Measurements from ENCODE around the gene PIGU.

Gene PIGU

DNA sequence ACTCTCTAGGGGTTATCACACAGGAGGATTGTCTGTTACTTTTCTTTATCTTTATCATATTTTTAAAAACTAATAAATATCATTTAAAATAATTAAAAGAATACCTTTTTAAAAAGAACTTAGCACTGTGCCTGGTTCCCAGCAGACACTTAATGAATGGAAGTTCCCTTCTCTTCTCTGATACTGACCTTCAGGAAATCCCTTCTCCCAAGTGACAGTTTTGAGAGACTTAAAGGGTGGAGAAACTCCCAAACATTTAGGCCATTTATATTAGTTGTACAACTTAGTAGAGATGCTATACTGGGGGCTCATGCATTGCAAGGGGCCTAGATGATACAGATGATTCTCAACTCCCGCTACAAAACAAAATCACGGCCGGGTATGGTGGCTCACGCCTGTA is 99.8 kb downstream of the PIGU start:
- no peaks in the 10 kb centered on the region; the same call in 1 of the 2 replicates for H3K4me1 ChIP-seq (ENCODE audit: insufficient read depth, low read length)
- H3K9me3 ChIP-seq (ENCODE audit: control insufficient read depth, insufficient read depth, low read length) = no peaks in the 10 kb centered on the region
- H3K9ac ChIP-seq (ENCODE audit: low read depth, low read length) = no peak overlapping the region
- H3K36me3 ChIP-seq (ENCODE audit: insufficient read depth, low read length) = no peaks in the 10 kb centered on the region; the same call in 1 of the 2 replicates

DNA sequence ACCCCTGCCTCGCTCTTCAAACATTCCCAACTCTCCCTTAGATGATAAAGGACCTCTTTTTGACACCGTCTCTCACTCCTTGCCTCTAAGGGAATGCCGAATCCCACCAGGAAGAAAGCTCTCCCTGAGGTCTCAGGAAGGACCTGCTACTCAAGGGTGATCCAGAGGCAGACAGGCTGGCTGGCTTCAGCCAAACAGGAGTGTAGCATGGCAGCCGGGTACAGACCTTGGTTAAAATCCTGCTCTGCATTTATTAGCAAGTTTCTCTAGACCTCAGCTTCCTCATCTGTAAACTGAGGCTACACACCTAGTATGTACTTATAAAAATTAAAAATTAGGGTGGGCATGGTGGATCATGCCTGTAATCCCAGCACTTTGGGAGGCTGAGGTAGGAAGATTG is 101.1 kb downstream of the PIGU start:
- H3K9ac ChIP-seq (ENCODE audit: low read depth, low read length) = no peak overlapping the region
- no peaks in the 10 kb centered on the region; the same call in 1 of the 2 replicates for H3K36me3 ChIP-seq (ENCODE audit: insufficient read depth, low read length)
- H3K4me1 ChIP-seq (ENCODE audit: insufficient read depth, low read length) = peaks cover 7% of the 10 kb centered on the region; the same call in 1 of the 2 replicates
- H3K9me3 ChIP-seq (ENCODE audit: control insufficient read depth, insufficient read depth, low read length) = no peaks in the 10 kb centered on the region

DNA sequence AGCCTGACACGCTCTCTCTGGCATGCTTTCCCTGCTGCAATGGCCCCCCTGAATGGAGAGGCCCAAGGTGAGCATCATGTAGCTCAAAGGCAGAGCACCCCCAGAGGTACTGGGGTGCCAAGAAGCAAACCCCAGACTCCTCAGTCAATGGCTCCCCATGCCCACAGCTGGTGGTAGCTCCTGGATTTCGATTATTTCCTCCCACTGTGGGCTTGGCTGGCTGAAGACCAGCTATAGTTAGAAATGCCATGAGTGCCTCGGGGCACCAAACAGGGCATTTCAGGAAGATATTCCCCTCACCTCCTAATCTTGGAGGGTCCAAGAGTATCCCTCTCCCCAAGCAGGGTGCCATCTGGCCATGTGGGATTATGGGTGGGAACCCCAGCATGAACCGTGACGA is 101.6 kb downstream of the PIGU start:
- H3K9ac ChIP-seq (ENCODE audit: low read depth, low read length) = no peak overlapping the region
- no peaks in the 10 kb centered on the region for H3K36me3 ChIP-seq (ENCODE audit: insufficient read depth, low read length)
- H3K4me1 ChIP-seq (ENCODE audit: insufficient read depth, low read length) = peaks cover 7% of the 10 kb centered on the region; the same call in 1 of the 2 replicates
- H3K9me3 ChIP-seq (ENCODE audit: control insufficient read depth, insufficient read depth, low read length) = no peaks in the 10 kb centered on the region

DNA sequence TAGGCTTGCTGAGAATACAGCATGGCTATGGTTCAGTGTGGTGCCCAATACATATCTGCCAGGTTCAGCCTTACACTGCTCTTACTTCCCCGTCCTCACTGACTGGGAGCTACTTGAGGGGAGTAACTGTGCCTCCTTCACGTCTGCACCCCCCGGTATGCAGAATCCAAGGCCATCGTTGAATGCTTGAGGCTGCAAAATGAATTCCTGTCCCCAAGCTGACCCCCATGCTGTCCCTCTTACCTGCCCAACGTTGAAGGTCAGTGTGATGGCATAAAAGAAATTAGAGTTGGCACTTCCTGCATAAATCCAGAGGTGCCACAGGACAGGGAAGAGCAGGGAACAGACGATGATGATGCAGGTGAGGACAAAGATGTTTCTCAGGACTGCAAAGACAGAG is 102.0 kb downstream of the PIGU start:
- peaks cover 7% of the 10 kb centered on the region; the same call in 1 of the 2 replicates for H3K4me1 ChIP-seq (ENCODE audit: insufficient read depth, low read length)
- H3K9ac ChIP-seq (ENCODE audit: low read depth, low read length) = no peak overlapping the region
- H3K9me3 ChIP-seq (ENCODE audit: control insufficient read depth, insufficient read depth, low read length) = no peaks in the 10 kb centered on the region
- H3K36me3 ChIP-seq (ENCODE audit: insufficient read depth, low read length) = no peaks in the 10 kb centered on the region

DNA sequence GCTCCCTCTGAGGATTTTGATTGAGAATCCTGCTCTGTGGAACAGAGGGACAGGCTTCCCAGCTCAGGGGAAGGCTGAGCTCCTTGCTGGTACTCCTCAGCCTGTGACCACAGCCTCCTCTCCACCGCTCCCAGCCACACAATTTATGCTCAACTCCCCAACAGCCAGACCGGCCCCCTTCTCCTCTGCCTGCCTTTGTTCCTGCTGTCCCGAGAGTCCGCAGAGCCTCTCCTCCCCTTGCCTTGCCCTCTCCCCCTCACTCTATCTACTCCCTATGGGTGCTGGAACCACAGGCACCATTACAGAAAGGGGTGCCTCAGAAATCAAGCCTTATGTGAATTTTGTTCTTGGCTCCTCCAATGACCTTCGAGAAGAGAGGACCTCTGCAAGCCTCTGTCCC is 102.5 kb downstream of the PIGU start:
- peaks cover 7% of the 10 kb centered on the region; the same call in 1 of the 2 replicates for H3K4me1 ChIP-seq (ENCODE audit: insufficient read depth, low read length)
- H3K9me3 ChIP-seq (ENCODE audit: control insufficient read depth, insufficient read depth, low read length) = no peaks in the 10 kb centered on the region
- H3K9ac ChIP-seq (ENCODE audit: low read depth, low read length) = no peak overlapping the region
- no peaks in the 10 kb centered on the region for H3K36me3 ChIP-seq (ENCODE audit: insufficient read depth, low read length)

DNA sequence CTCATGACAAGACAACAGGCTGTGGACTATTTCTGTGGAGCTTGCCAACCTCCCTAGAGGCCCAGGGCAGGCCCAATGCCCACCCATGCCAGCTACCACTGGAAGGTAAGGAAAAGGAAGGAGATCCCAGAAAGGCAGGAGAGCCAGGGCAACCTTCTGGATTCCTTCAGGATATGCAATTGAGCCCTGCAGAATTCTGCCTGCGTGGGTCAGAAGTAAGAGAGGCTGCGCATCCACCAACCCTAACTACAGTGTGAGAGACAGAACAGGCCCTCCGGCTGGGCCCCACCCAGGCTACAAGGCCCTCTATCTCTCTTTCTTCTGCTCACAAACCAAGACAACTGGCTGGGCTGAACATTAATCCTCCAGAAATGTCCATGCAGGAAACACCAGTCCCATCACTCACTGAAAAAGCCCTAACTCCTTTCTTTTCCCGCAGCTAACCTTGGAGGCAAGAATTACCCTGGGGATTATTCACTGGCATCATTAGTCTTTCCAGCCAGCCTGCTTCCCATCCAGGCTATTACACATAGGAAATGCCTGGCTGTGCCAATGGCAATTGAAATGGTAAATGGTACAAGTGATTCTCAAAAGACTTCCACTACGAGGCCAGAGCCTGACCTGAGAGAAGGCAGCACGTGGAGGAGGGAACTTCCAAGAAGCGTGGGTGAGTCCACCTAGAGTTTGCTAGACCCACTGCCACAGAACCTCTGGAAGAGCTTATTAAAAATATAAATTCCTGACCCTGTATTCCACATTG is 103.2 kb downstream of the PIGU start:
- Histone ChIP-seq H3K9me3 (ENCODE audit: control insufficient read depth, insufficient read depth, low read length) (no peaks in the 10 kb centered on the region), H3K9ac (ENCODE audit: low read depth, low read length) (no peak overlapping the region), H3K36me3 (ENCODE audit: insufficient read depth, low read length) (no peaks in the 10 kb centered on the region), H3K4me1 (ENCODE audit: insufficient read depth, low read length) (peaks cover 7% of the 10 kb centered on the region; the same call in 1 of the 2 replicates)

DNA sequence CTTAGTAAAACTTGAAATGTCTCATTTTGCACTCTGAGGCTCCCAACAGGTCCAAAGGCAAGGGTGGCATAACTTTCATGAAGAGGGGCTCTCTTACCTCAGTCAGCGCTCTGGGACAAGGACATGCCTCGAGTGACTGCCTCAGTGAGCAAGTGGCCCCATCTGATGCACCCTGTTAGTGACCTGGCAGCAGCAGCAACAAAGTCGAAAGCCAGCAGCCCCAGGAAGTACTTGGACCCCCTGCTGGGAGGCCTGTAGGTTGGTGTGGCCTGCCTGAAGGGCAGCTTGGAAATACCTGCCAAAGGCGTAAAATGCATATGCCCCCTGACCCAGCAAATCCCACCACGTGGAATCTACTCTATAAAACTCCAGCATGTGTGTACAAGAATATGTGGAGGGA is 105.1 kb downstream of the PIGU start:
- H3K9me3 ChIP-seq (ENCODE audit: control insufficient read depth, insufficient read depth, low read length) = no peaks in the 10 kb centered on the region
- no peaks in the 10 kb centered on the region for H3K36me3 ChIP-seq (ENCODE audit: insufficient read depth, low read length)
- peaks cover 7% of the 10 kb centered on the region; the same call in 1 of the 2 replicates for H3K4me1 ChIP-seq (ENCODE audit: insufficient read depth, low read length)
- H3K9ac ChIP-seq (ENCODE audit: low read depth, low read length) = no peak overlapping the region

DNA sequence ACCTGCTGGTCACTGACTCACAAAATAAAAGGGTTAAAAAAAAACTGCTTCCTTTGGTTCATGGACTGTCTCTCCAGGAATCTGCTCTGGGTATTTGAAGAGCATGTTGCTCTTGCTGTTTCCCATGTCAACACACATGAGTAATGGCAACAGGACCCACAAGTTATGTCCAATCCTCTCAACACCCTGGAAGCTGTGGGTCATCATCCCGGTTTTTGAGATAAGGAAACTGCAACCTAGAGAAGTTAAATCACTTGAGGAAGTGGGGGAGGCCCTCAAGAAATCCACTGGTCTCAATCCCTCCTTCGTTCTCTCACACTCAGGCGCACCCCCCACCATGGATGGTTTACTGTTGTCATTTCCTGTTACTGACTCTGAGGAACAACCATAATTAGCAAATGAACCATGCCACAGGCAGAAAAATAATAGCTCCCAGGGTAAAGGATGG is 106.0 kb downstream of the PIGU start:
- Histone ChIP-seq H3K36me3 (ENCODE audit: insufficient read depth, low read length) (no peaks in the 10 kb centered on the region), H3K9me3 (ENCODE audit: control insufficient read depth, insufficient read depth, low read length) (no peaks in the 10 kb centered on the region), H3K9ac (ENCODE audit: low read depth, low read length) (no peak overlapping the region), H3K4me1 (ENCODE audit: insufficient read depth, low read length) (peaks cover 7% of the 10 kb centered on the region; the same call in 1 of the 2 replicates)

DNA sequence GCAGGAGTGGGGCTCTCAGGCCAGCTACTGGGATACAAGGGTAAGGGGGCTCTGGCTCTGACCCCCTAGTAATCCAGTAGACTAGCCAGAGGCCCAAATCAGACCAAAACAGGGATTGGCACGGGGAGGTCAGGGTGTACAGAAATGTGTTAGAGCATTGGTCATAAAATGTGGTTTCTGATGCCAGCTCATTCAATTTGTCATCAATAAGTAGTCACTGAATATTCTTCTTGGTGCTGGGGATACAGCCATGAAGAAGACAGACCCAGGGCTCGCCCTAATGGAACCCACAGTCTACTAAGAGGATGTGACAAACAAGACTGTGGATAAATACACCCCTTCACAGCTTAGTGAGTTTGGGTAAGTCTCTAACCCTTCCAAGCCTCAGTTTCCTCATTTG is 107.3 kb downstream of the PIGU start:
- H3K36me3 ChIP-seq (ENCODE audit: insufficient read depth, low read length) = no peaks in the 10 kb centered on the region
- no peak overlapping the region for H3K9ac ChIP-seq (ENCODE audit: low read depth, low read length)
- no peaks in the 10 kb centered on the region for H3K9me3 ChIP-seq (ENCODE audit: control insufficient read depth, insufficient read depth, low read length)
- H3K4me1 ChIP-seq (ENCODE audit: insufficient read depth, low read length) = peaks cover 7% of the 10 kb centered on the region; the same call in 1 of the 2 replicates

DNA sequence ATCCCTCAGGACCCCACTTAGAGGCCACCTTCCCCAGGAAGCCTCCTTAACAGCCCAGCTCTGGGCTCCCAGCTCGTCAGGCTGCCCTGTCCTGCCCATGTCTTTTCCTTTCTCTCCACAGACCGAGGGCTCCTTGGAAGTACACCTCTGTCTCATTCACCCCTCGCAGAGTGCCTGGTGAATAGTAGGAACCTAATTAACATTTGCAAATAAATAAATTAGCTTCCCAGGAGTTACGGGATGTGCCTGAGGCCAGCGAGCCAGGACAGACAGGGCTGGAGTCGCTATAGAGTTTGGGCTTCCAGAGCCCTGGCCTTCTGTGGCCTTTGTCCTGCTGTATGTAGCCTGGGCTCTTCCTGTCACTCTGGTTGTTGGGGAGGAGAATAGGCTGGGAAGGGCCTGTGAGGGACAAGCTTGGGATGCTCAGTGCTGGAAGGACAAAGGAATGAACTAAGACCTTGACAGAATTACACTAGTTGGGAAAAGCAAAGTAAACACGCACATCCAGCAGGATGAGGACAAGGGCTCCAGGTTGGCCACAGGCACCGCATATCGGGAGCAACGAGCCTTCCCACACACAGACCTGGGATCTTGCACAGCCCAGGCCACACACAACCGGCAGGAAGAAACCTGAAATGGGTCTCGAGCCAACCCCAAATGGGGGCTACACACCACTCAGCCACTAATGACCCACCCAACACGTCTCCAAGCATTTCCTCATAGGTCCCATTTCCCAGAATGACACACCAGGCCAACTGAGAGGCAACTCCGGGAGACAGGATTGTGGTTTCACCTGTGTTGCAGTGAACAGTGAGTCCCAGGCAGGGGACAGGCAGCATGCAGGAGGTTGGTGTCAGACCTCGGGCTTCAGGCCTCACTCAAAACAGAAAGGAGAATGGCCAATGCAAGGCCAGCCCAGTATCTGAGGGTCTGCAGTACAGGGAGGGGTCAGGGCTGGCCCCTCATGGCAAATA is 108.7 kb downstream of the PIGU start:
- Histone ChIP-seq H3K9me3 (ENCODE audit: control insufficient read depth, insufficient read depth, low read length) (no peaks in the 10 kb centered on the region), H3K36me3 (ENCODE audit: insufficient read depth, low read length) (no peaks in the 10 kb centered on the region), H3K4me1 (ENCODE audit: insufficient read depth, low read length) (peaks cover 7% of the 10 kb centered on the region; the same call in 1 of the 2 replicates), H3K9ac (ENCODE audit: low read depth, low read length) (no peak overlapping the region)

DNA sequence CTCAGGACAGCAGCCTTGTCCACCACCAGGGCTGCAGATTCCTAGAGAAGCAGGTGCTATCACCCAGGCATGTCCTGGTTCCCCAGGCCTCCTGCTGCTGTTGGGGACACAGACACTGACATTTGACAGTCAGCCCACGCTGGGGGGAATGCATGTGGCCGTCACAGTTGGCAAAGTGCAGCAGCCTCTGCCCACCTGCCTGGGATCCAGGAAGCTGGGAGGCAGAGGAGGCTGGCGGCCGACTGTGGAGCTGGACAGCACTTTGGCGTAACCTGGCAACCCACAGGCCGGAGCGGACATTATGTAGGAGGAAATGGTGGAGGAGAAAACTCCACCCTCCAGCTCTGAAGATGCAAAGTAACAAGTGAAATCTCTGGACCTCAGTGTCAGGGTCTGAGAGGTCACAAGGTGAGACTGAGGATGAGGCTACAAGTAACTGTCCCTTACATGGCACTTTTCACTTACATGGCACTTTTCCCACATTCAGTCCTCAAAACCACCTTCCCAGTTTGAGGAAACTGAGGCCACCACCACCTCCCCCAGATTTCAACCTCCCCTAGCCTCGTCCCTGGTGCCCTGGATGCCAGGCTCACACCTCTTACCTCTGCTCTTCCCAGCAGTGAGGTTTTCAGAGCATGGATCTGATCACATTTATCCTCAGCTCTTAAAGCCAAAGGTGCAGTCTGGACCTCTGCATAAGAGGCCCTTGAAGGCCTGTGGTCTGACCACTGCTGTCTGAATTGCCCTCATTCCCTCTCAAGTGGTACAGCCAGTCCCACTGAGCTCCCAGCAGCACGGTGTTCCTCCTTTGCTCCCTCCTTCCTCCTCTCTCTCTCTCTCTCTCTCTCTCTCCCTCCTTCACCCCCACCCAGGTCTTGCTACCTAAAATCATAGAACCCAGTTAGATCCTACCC is 109.7 kb downstream of the PIGU start:
- H3K4me1 ChIP-seq (ENCODE audit: insufficient read depth, low read length) = peaks cover 7% of the 10 kb centered on the region; the same call in 1 of the 2 replicates
- no peaks in the 10 kb centered on the region for H3K36me3 ChIP-seq (ENCODE audit: insufficient read depth, low read length)
- H3K9me3 ChIP-seq (ENCODE audit: control insufficient read depth, insufficient read depth, low read length) = no peaks in the 10 kb centered on the region
- no peak overlapping the region for H3K9ac ChIP-seq (ENCODE audit: low read depth, low read length)

DNA sequence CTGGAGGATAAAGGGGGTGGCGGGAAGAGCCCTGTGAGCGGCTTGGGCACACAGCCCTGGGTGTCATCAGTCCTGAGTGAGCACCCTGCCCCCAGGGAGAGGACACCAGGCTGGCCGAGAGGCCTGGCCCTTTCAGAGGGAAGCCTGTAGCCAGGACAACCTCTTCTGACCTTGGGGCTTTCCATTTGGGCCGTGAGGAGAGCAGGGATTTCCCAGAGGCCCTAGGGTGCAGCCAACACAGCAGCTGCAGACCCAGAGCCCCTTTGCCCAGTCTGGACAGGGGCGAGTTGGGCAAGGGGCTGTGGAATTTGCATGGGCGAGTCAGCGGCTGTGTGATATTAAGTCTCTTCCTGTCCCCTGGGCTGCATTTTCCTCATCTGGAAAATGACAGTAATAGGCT is 112.1 kb downstream of the PIGU start:
- Histone ChIP-seq H3K9me3 (ENCODE audit: control insufficient read depth, insufficient read depth, low read length) (no peaks in the 10 kb centered on the region), H3K4me1 (ENCODE audit: insufficient read depth, low read length) (no peaks in the 10 kb centered on the region), H3K36me3 (ENCODE audit: insufficient read depth, low read length) (no peaks in the 10 kb centered on the region), H3K9ac (ENCODE audit: low read depth, low read length) (no peak overlapping the region)

DNA sequence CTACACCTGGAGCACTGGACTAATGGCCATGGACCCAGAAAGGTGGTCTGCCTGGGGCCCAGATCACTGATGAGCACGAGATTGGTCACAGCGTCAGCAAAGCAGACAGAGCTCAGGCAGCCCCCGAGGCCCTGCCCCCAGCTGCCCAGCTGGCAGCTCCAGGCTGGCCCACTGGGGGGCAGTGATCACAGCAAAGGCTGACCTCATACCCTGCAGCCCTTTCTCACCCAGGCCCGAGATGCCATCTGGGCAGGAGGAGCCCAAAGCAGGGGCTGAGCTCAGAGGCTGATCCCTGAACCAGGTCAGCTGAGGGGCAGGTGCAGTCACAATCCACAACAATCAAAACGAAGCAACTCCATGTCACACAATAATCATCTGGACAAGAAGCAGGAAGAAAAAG is 114.3 kb downstream of the PIGU start:
- Histone ChIP-seq H3K9me3 (ENCODE audit: control insufficient read depth, insufficient read depth, low read length) (no peaks in the 10 kb centered on the region), H3K36me3 (ENCODE audit: insufficient read depth, low read length) (no peaks in the 10 kb centered on the region), H3K9ac (ENCODE audit: low read depth, low read length) (no peak overlapping the region; the same call in 1 of the 2 replicates), H3K4me1 (ENCODE audit: insufficient read depth, low read length) (no peaks in the 10 kb centered on the region)

DNA sequence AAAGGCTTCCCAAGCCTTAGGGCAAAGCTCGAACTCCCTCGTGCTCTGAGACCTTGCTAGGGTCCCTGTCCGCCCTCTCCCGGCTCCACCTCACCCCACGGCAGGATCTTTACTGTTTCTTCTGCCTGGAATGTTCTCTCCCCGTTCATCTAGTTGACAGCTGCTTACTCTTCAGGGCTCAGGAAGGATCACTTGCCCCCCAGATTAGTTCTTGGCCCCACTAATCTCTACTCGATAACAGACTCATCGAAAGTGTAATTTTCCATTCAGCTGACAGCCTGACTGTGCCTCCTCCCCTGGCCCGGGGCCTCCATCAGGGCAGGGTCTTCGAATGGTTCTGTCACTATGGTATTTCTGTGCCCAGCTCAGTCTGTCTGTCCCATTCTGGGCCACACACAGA is 115.2 kb downstream of the PIGU start:
- Histone ChIP-seq H3K9ac (ENCODE audit: low read depth, low read length) (no peak overlapping the region), H3K36me3 (ENCODE audit: insufficient read depth, low read length) (no peaks in the 10 kb centered on the region)

More for the DNA sequence above, 115.2 kb downstream of the PIGU start:
- H3K4me1 ChIP-seq (ENCODE audit: insufficient read depth, low read length) = no peaks in the 10 kb centered on the region
- no peaks in the 10 kb centered on the region for H3K9me3 ChIP-seq (ENCODE audit: control insufficient read depth, insufficient read depth, low read length)
